Globus pallidus (tissue), 1 donor: ENCODE results near the gene PI4KA.
"Not testable (repeated sequence)": the region's sequence is repeated elsewhere in the genome, so short reads cannot be mapped to it uniquely, and the experiment has no call there.

Experiments
- DNase-seq: peaks from one replicate; pipeline ENCODE4 v3.0.0-alpha.2; 2015; ENCODE audit warnings: low spot score

The PI4KA gene

GRCh38 chr22:20847318-20847822 is 11.2 kb downstream of the PI4KA start:
- DNase-seq = no peak

GRCh38 chr22:20844055-20845037 is 14.3 kb downstream of the PI4KA start:
- no peak for DNase-seq

- DNase-seq = no peak
Measured at GRCh38 chr22:20843501-20843900, 15.1 kb downstream of the PI4KA start.

- DNase-seq = no peak
Measured at GRCh38 chr22:20840646-20841371, 17.8 kb downstream of the PI4KA start.

GRCh38 chr22:20839837-20840645 is 18.6 kb downstream of the PI4KA start:
- DNase-seq = no peak

- DNase-seq = not testable (repeated sequence)
Measured at GRCh38 chr22:20839354-20839753, 19.3 kb downstream of the PI4KA start.

- DNase-seq = no peak
Measured at GRCh38 chr22:20836987-20837823, 21.4 kb downstream of the PI4KA start.

GRCh38 chr22:20834725-20835124 is 23.9 kb downstream of the PI4KA start:
- DNase-seq = no peak

GRCh38 chr22:20834206-20834605 is 24.4 kb downstream of the PI4KA start:
- no peak for DNase-seq

GRCh38 chr22:20833225-20833665 is 25.4 kb downstream of the PI4KA start:
- DNase-seq = no peak

- no peak for DNase-seq
Measured at GRCh38 chr22:20829491-20830134, 29.0 kb downstream of the PI4KA start.

GRCh38 chr22:20826373-20827152 is 32.0 kb downstream of the PI4KA start:
- DNase-seq = not testable (repeated sequence)

- no peak for DNase-seq
Measured at GRCh38 chr22:20825624-20826023, 33.0 kb downstream of the PI4KA start.

- not testable (repeated sequence) for DNase-seq
Measured at GRCh38 chr22:20825216-20825615, 33.4 kb downstream of the PI4KA start.

- no peak for DNase-seq
Measured at GRCh38 chr22:20823264-20823663, 35.3 kb downstream of the PI4KA start.

GRCh38 chr22:20822240-20822639 is 36.4 kb downstream of the PI4KA start:
- no peak for DNase-seq

- DNase-seq = not testable (repeated sequence)
Measured at GRCh38 chr22:20821717-20822239, 36.8 kb downstream of the PI4KA start.

- DNase-seq = no peak
Measured at GRCh38 chr22:20819471-20819870, 39.1 kb downstream of the PI4KA start.

GRCh38 chr22:20818471-20818870 is 40.1 kb downstream of the PI4KA start:
- DNase-seq = no peak
